Esophagus squamous epithelium (tissue), 5 donors: Measurements from ENCODE around the gene FHIT. TPM values are rescaled to one million over a fixed set of nuclear protein-coding genes. Genes with fewer than 3 reads are reported as not detected.

Experiments
- DNase-seq: peaks from one replicate; lab custom pipeline; 2025; lab: John Stamatoyannopoulos, UW
- H3K27ac ChIP-seq, 4 donors: fragments of 200-600 bp; sonication (generic); one replicate each; pipeline ENCODE4 v1.5.1; 2016 to 2019; ENCODE audit warnings: mild to moderate bottlenecking in 1 of 4
- H3K27me3 ChIP-seq, 4 donors: fragments of 200-600 bp; sonication (generic); 1 replicate in 3 of 4; 2 replicates in 1 of 4; pipeline versions ENCODE4 v1.5.1 to v1.6.0; 2017 to 2021; ENCODE audit warnings: antibody characterized with exemption in 1 of 4
- H3K36me3 ChIP-seq, 3 donors: fragments of 200-600 bp; sonication (generic); one replicate each; pipeline ENCODE4 v1.5.1; 2016 to 2019
- H3K4me1 ChIP-seq, 3 donors: fragments of 200-600 bp; sonication (generic); one replicate each; pipeline ENCODE4 v1.5.1; 2017 to 2019
- H3K4me3 ChIP-seq, 4 donors: fragments of 200-600 bp; sonication (generic); 1 replicate in 3 of 4; 2 replicates in 1 of 4; pipeline ENCODE4 v1.5.1; 2016 to 2019; ENCODE audit warnings: mild to moderate bottlenecking in 2 of 4, moderate library complexity in 1 of 4
- H3K9me3 ChIP-seq, 3 donors: fragments of 200-600 bp; sonication (generic); one replicate each; pipeline ENCODE4 v1.5.1; 2016 to 2019
- CTCF ChIP-seq, 6 experiments: fragments of 450-650 bp in 4 of 6; fragments of 200-600 bp in 2 of 6; sonication (generic) in 2 of 6; IDR thresholded peaks; one replicate each; pipeline ENCODE4 v1.5.1; 2016 to 2019; ENCODE audit warnings: antibody characterized with exemption in 6 of 6, mild to moderate bottlenecking in 4 of 6, moderate library complexity in 4 of 6
- POLR2A ChIP-seq, 4 donors: fragments of 450-650 bp; IDR thresholded peaks; one replicate each; pipeline ENCODE4 v1.6.1; 2017; ENCODE audit warnings: antibody characterized with exemption in 4 of 4, mild to moderate bottlenecking in 4 of 4, moderate library complexity in 3 of 4
- WGBS, 2 donors: methylation state at CpG; one replicate each; pipeline ENCODE4 v1.1.5; 2018; 5-methylcytosine and 5-hydroxymethylcytosine counted together
- intact Hi-C: fragments of 100-400 bp; cut with DNase I; formaldehyde crosslinking; loops from one replicate; pipeline ENCODE4 v1.15.0; 2022
- total RNA-seq, 4 donors: library from RNA; depleted of rRNA; stranded (reverse); fragments of >200 nt; gene quantifications; one replicate each; pipeline ENCODE4 v1.1.0, GENCODE V29; 2016
- donor health status: DM: yes; HTN: yes; CAD: no.

The FHIT gene
- total RNA-seq, 4 donors from 2014 or later = 0.64 to 5.7 (median 3.1) TPM

GRCh38 chr3:59774000-59774399, 1477.3 kb downstream of the FHIT start:
- no peaks in the 10 kb centered on the region for H3K27me3 ChIP-seq
- 75 to 76% methylated on average over 6 of the region's 6 CpGs for WGBS, 2 donors
- no peaks in the 10 kb centered on the region for H3K36me3 ChIP-seq
- TF ChIP-seq POLR2A (IDR thresholded peaks at IDR 0.05) = no peak
- no peak for TF ChIP-seq CTCF (IDR thresholded peaks at IDR 0.05)
- DNase-seq = no peak
- no peak overlapping the region for H3K4me3 ChIP-seq
- H3K4me1 ChIP-seq = no peaks in the 10 kb centered on the region
- H3K9me3 ChIP-seq = no peaks in the 10 kb centered on the region
- no peak overlapping the region for H3K27ac ChIP-seq
- intact Hi-C loops = no loop called here

GRCh38 chr3:59772416-59773408, 1478.5 kb downstream of the FHIT start:
- H3K9me3 ChIP-seq = no peaks in the 10 kb centered on the region
- no peak overlapping the region for H3K4me3 ChIP-seq
- no peak overlapping the region for H3K27ac ChIP-seq
- 74 to 78% methylated on average over 9 to 11 of the region's 12 CpGs for WGBS, 2 donors
- no peaks in the 10 kb centered on the region for H3K27me3 ChIP-seq
- DNase-seq = no peak
- intact Hi-C loops = no loop called here
- H3K4me1 ChIP-seq = no peaks in the 10 kb centered on the region
- H3K36me3 ChIP-seq = no peaks in the 10 kb centered on the region
- TF ChIP-seq CTCF (IDR thresholded peaks at IDR 0.05) (no peak), POLR2A (IDR thresholded peaks at IDR 0.05) (no peak)

- WGBS, 2 donors = 29 to 49% methylated on average over 3 of the region's 3 CpGs
- Histone ChIP-seq H3K9me3 (no peaks in the 10 kb centered on the region), H3K36me3 (no peaks in the 10 kb centered on the region), H3K4me3 (no peak overlapping the region), H3K4me1 (no peaks in the 10 kb centered on the region), H3K27me3 (no peaks in the 10 kb centered on the region), H3K27ac (no peak overlapping the region)
- DNase-seq = no peak
- no peak for TF ChIP-seq CTCF (IDR thresholded peaks at IDR 0.05)
- TF ChIP-seq POLR2A (IDR thresholded peaks at IDR 0.05) = no peak
- intact Hi-C loops = no loop called here
Measured at GRCh38 chr3:59771768-59772181, 1479.5 kb downstream of the FHIT start.

- H3K36me3 ChIP-seq = no peaks in the 10 kb centered on the region
- H3K27me3 ChIP-seq = no peaks in the 10 kb centered on the region
- WGBS, 2 donors = 87 to 92% methylated on average over 13 of the region's 13 CpGs
- H3K4me1 ChIP-seq = peaks cover 0 to 4% (median 0%) of the 10 kb centered on the region in 3 donors
- TF ChIP-seq POLR2A (IDR thresholded peaks at IDR 0.05) (no peak), CTCF (IDR thresholded peaks at IDR 0.05) (no peak)
- H3K27ac ChIP-seq = no peak overlapping the region
- H3K9me3 ChIP-seq = no peaks in the 10 kb centered on the region
- intact Hi-C loops = no loop called here
- no peak overlapping the region for H3K4me3 ChIP-seq
- DNase-seq = no peak
Measured at GRCh38 chr3:59769127-59769750, 1482.0 kb downstream of the FHIT start.
